DMS 273 treated with DMSO at 0.1 percent for 48 hours (cell line): Measurements from ENCODE around the gene IBA57.
"Not testable (repeated sequence)": the region's sequence is repeated elsewhere in the genome, so short reads cannot be mapped to it uniquely, and the experiment has no call there.

Experiments used
- DNase-seq: peaks from one replicate; lab custom pipeline; 2025; lab: John Stamatoyannopoulos, UW

IBA57 gene

GRCh38 chr1:228212966-228213844, 47.6 kb downstream of the IBA57 start:
- peak; percentile 28 for DNase-seq

- DNase-seq = no peak
These were observed 48.6 kb downstream of the IBA57 start for GRCh38 chr1:228213917-228214808.

DNA sequence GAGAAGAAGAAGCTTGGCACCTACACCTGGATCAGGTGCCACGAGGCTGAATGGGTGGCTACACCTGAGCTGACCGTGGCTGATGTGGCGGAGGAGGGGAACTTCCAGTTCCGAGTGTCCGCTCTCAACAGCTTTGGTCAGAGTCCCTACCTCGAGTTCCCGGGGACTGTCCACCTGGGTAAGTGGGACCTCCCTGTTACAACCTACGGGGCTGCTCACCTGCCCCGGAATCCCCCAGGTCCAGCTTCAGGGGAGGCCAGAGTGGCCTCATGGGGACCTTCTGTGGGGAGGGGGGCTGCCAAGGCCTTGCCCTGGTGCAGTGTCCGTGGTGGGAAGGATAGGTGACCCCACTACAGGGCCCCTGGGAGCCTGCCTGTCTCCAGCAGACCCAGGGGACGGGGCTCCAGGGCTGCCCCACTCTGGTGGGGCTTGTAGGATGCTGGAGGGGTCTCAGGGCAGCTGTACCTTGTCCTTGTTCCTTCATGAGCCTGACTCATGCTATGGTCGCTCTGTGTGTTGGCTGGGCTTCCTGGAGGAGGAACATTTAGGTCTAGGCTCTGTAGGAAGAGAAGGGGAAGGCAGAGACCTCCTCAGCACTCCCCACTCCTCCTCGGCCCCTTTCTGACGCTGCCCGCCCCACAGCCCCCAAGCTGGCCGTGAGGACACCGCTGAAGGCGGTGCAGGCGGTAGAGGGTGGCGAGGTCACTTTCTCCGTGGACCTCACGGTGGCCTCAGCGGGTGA, 49.5 kb downstream of the IBA57 start:
- no peak for DNase-seq

DNA sequence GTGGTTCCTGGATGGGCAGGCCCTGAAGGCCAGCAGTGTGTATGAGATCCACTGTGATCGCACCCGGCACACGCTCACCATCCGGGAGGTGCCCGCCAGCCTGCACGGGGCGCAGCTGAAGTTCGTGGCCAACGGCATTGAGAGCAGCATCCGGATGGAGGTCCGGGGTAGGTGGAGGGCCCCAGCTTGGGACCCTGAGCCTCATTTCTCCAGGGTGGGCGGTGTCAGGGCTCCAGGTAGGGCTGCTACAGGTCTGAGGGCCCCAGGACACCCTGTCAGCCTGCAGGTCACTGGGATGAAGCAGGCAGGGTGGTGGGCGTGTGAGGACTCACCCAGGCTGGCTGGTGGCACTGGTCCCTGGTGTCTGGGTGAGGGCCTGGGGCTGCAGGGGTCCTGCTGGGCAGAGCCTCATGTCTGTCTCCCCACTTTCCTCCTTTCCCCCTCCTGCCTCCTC, 50.1 kb downstream of the IBA57 start:
- no peak for DNase-seq

DNA sequence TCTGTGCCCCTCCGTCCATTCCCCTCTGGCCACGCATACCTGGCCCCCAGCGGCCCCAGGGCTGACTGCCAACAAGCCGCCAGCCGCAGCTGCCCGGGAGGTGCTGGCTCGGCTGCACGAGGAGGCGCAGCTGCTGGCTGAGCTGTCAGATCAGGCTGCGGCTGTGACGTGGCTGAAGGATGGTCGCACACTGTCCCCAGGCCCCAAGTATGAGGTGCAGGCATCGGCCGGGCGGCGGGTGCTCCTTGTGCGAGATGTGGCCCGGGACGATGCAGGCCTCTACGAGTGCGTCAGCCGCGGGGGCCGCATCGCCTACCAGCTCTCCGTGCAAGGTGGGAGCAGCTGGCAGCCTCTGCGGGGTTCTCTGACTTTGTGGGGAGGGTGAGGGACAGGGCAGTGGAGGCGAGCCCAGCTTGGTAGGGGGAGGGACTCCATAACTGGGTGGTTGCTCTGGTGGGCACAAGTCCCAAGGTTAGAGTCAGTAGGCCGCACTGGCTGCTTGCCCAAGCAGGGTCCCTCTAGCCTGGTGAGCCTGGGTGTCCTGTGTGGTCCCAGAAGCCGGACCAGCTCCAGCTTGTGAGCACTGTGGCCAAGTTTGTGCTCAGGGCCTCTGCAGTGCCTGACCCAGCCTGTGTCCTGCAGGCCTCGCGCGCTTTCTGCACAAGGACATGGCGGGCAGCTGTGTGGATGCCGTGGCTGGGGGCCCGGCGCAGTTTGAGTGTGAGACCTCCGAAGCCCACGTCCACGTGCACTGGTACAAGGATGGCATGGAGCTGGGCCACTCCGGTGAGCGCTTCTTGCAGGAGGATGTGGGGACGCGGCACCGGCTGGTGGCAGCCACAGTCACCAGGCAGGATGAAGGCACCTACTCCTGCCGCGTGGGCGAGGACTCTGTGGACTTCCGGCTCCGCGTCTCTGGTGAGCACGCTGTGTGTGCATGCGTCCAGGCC, 51.0 kb downstream of the IBA57 start:
- DNase-seq = no peak

DNA sequence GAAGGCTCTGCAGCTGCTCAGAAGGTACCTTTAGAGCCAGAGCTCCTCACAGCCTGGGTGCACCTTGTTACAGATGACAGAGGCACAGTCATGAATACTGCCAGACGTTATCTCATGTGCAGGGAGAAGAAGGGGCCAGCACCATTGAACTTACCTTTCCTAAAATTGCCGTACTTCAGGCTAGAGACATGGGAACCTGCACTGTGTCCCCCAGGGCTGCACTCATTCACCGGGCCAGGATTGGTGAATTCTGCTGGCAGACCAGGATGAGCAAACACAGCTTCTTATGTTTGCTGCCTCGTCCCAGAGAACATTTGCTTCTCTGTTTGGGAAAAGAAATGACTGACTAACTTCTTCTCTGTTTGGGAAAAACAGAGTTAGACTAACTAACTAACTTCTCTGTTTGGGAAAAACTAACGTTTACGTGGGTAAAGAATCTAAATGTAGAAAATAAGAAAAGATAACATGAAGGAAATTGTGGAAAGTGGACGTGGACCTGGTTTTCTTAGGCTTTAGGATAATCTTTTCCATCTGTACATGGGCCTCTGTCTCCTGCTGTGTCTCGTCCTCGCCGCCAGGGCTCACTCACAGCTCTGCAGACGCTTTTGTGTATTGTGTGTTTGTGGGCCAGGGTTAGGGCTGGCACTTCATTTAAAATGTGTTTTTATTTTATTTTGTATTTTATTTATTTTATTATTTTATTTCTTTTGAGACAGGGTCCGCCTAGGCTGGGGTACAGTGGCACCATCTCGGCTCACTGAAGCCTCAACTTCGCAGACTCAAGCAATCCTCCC, 52.1 kb downstream of the IBA57 start:
- no peak for DNase-seq

- no peak for DNase-seq
These were observed 53.1 kb downstream of the IBA57 start for GRCh38 chr1:228218513-228219244.

DNA sequence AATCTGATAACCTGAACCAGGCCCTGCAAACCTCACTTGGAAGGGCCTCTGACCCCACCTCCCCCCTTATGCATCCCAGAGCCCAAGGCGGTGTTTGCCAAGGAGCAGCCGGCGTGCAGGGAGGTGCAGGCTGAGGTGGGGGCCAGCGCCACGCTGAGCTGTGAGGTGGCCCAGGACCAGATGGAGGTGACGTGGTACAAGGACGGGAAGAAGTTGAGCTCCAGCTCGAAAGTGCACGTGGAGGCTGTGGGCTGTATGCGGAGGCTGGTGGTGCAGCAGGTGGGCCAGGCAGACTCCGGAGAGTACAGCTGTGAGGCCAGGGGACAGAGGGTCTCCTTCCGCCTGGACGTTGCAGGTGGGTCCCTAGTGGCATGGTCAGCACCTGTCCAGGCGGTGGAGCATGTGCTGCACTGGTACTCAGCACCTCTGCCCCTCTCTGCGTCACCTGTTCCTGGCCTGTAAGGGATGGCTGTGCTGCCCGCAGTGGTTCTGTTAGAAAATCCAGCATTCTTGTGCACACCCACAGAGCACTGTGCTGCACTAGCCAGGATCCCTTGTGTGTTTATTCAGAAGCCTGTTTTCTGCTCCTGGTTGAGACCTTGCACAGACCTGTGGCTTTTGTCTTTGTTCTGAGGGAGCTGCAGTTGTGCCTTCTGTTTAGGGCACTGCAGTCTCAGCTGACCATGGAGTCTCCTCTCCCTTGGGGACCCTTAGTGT, 53.8 kb downstream of the IBA57 start:
- DNase-seq = no peak

DNA sequence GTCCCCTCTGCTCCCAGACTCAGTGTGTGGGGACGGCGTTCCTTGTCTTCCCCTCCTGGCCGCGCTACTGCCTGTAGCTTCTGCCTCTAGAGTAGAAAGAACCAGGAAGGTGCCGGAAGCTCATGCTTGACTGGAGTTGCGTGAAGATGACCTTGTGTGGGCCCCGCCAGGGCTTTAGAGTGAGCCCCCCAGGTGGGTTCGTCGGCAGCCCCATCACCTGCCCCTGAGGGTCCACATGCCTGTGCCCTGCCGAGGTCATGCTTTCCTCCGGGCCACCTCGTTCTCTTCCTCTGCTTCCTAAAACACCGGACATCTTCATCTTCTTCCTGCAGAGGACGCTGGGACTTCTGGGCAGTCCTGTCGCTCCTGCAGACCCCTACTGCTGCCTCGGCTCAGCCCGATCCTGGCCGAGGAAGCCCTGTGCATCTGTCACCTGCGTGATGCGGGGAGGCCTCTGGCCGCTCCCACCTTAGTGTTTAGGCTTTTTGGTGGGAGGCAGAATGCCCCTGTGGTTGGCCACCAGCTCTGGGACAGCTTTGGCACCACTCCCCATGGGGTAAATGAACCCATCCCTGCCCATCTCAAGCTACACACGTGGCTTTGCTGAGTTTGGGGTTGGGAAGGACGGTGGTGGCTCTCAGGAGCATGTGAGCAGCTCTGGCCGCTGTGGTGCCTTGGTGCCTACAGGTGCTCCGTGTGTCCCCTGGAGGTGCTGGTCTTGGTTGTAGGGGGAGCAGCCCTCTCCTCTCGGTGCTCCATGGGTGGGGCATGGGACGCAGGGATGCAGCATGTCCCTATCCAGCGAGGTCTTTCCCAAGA, 54.6 kb downstream of the IBA57 start:
- no peak for DNase-seq

- DNase-seq = not testable (repeated sequence)
These were observed 55.5 kb downstream of the IBA57 start for GRCh38 chr1:228221097-228221496.

DNA sequence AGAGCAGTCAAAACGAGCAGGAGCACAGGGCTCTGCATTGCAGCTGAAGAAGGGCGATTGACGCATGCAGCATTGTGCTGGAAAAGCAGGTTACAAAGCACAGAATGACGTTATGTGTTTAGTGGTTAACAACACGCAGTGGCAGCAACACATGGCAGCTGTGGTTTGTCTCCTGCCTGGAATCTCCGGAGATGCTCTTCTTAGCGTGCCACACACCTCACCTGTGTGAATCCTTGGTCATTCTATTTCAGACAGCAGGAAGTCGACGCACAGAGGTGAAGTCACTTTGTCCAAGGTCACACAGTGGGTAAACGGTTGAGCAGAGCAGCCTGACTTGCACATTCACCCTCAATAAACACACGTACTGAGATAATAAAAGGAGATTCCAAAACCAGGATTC, 56.9 kb downstream of the IBA57 start:
- DNase-seq = no peak

GRCh38 chr1:228224198-228225164, 58.9 kb downstream of the IBA57 start:
- DNase-seq = no peak

- DNase-seq = no peak
These were observed 59.6 kb downstream of the IBA57 start for GRCh38 chr1:228225165-228225710.

GRCh38 chr1:228225740-228226139, 60.1 kb downstream of the IBA57 start:
- no peak for DNase-seq

DNA sequence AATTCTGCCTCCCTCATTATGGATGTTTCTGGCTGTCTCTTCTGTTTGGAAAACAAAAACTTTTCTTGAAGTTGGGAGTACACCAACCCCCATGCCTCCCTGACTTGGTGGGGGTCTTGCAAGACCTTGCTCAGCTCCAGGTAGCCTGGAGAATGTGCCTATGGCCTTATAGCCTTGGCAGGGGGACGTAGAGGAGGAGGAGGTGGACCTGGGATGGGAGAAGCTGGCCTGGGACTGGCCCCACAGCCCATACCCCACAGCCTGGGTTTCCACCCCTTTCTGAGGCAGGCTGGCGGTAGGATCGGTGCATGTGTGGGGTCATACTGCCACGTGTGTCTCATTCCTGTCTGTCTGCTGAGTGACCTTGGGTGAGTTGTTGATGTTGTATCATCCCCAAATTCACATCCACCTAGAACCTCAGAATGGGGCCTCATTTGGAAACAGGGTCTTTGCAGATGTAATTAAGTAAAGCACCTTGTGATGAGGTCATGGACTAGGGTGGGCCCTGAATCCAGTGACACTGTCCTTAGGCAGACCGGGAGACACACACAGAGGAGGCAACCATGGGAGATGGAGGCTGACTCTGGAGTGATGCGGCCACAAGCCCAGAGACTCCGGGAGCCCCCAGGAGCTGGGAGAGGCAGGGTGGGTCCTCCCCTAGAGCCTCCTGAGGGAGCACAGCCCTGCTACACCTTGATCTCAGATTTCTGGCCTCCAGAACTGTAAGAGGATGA, 60.7 kb downstream of the IBA57 start:
- no peak for DNase-seq
